ENCODE results near the gene HSF5.

HSF5 gene

DNA sequence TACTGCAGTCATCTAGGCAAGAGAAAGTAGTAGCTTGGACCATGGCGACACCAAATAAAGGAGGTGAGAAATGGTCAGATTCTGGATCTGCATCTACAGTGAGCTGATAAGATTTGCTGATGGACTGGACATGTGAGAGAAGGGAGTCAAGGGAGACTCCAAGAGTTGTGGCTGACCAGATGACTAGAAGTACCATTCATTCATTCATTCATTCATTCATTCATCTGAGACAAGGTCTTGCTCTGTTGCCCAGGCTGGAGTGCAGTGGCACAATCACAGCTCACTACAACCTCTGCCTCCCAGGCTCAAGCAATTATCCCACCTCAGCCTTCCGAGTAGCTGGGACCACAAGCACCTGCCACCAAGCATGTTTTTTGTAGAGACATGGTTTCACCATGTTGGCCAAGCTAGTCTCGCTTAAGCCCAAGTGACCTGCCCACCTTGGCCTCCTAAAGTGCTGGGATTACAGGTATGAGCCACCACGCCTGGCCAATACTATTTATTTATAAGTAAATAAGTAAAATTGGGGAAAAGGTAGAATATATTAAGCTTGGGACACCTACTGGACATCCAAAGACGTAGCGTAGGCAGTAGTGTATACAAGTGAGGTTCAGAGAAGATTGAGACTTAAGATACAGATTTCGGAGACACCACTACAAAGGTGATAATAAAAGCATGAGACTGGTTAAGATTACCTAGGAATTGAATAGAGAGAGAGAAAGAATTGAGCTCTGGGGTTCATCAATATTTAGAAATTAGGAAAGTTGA lies 55.2 kb downstream of the HSF5 start:
- Histone ChIP-seq H3K4me1 (ENCODE audit: insufficient read depth, low read length) (no peaks in the 10 kb centered on the region), H3K4me3 (ENCODE audit: low read length) (no peak overlapping the region), H3K27me3 (ENCODE audit: insufficient read depth, low read length) (no peaks in the 10 kb centered on the region), H3K36me3 (ENCODE audit: insufficient read depth, low read length) (no peaks in the 10 kb centered on the region), H2AFZ (ENCODE audit: low read depth, low read length) (no peak overlapping the region), H3K9me3 (ENCODE audit: low read length) (no peaks in the 10 kb centered on the region)

DNA sequence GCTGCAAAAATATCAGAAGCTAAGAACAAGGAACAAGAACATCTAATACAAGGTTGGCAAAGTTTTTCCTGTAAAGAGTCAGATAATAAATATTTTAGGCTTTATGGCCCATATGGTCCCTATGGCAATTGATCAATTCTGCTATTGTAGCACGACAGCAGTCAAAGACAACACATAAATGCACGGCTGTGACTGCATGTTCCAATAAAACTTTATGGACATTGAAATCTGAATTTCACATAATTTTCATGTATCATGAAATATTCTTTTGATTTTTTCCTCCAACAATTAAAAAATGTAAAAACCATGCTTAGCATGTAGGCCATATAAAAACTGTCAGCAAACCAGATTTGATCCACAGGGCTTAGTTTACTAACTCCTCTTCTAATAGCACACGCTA lies 60.4 kb downstream of the HSF5 start:
- Histone ChIP-seq H3K4me1 (ENCODE audit: insufficient read depth, low read length) (no peaks in the 10 kb centered on the region), H3K4me3 (ENCODE audit: low read length) (no peak overlapping the region), H3K36me3 (ENCODE audit: insufficient read depth, low read length) (no peaks in the 10 kb centered on the region), H3K27me3 (ENCODE audit: insufficient read depth, low read length) (no peaks in the 10 kb centered on the region), H3K9me3 (ENCODE audit: low read length) (no peaks in the 10 kb centered on the region), H2AFZ (ENCODE audit: low read depth, low read length) (no peak overlapping the region)

- H2AFZ ChIP-seq (ENCODE audit: low read depth, low read length) = no peak overlapping the region
- no peak overlapping the region for H3K4me3 ChIP-seq (ENCODE audit: low read length)
- peaks cover 19% of the 10 kb centered on the region for H3K4me1 ChIP-seq (ENCODE audit: insufficient read depth, low read length)
- no peaks in the 10 kb centered on the region for H3K9me3 ChIP-seq (ENCODE audit: low read length)
- H3K36me3 ChIP-seq (ENCODE audit: insufficient read depth, low read length) = no peaks in the 10 kb centered on the region
- no peaks in the 10 kb centered on the region for H3K27me3 ChIP-seq (ENCODE audit: insufficient read depth, low read length)
Measured at GRCh38 chr17:58421711-58422110, 66.5 kb downstream of the HSF5 start.

DNA sequence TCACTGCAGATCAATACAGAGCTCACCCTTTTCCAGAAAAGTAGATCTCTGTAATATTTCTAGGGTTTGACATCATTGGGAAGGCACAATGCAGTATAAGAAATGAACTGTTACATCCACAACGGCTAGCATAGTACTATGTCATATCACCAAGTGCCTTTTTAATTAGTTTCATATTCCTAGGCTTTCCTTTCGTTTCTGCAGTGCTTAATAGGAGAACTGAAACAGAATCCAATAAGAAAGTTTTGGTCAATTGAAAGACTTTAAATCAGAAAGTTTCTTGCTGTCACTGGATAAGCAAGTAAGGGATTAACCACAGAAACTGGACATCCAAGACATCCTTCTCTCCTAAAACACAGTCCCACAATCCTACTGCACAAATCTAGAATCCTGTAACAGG lies 67.4 kb downstream of the HSF5 start:
- no peaks in the 10 kb centered on the region for H3K36me3 ChIP-seq (ENCODE audit: insufficient read depth, low read length)
- H3K27me3 ChIP-seq (ENCODE audit: insufficient read depth, low read length) = peaks cover 3% of the 10 kb centered on the region
- no peaks in the 10 kb centered on the region for H3K9me3 ChIP-seq (ENCODE audit: low read length)
- no peak overlapping the region for H3K4me3 ChIP-seq (ENCODE audit: low read length)
- no peak overlapping the region for H2AFZ ChIP-seq (ENCODE audit: low read depth, low read length)
- H3K4me1 ChIP-seq (ENCODE audit: insufficient read depth, low read length) = peaks cover 20% of the 10 kb centered on the region

GRCh38 chr17:58417300-58418092 lies 70.7 kb downstream of the HSF5 start, which contains the start of gene RNF43:
RNF43 (minus strand) TSS chr17:58417534; CDS start chr17:58415577, 1,957 bp downstream.
- Histone ChIP-seq H3K9me3 (ENCODE audit: low read length) (no peaks in the 10 kb centered on the region), H3K27me3 (ENCODE audit: insufficient read depth, low read length) (peaks cover 7% of the 10 kb centered on the region)

DNA sequence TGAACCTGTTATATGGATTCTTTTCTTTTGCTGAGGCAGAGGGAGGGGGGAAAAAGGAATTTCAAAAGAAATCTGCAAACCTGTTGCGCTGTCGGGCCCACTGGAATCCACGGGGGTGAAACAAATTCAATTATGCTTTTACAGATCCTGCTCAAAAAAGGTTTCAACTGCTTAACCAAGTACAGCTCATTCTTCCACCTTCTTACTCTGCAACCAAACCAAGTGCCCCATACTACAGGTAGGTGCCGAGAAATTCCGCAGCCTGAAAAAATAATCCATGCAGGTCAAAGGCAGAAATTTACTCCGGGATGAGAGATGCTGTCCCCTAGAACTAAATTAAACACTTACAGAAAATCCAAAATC lies 71.3 kb downstream of the HSF5 start:
- H2AFZ ChIP-seq (ENCODE audit: low read depth, low read length) = peak overlapping the region; percentile 72
- no peaks in the 10 kb centered on the region for H3K9me3 ChIP-seq (ENCODE audit: low read length)
- H3K27me3 ChIP-seq (ENCODE audit: insufficient read depth, low read length) = peaks cover 7% of the 10 kb centered on the region
- no peaks in the 10 kb centered on the region for H3K36me3 ChIP-seq (ENCODE audit: insufficient read depth, low read length)
- peak overlapping the region; percentile 42 for H3K4me3 ChIP-seq (ENCODE audit: low read length)
- peaks cover 17% of the 10 kb centered on the region for H3K4me1 ChIP-seq (ENCODE audit: insufficient read depth, low read length)

More at GRCh38 chr17:58417300-58418092, 70.7 kb downstream of the HSF5 start, which contains the start of gene RNF43:
- Histone ChIP-seq H3K4me1 (ENCODE audit: insufficient read depth, low read length) (peaks cover 20% of the 10 kb centered on the region), H3K4me3 (ENCODE audit: low read length) (peak within 1 kb of the TSS; percentile 42), H2AFZ (ENCODE audit: low read depth, low read length) (peak within 1 kb of the TSS; percentile 72), H3K36me3 (ENCODE audit: insufficient read depth, low read length) (no peaks in the 10 kb centered on the region)

GRCh38 chr17:58416396-58416795 lies 71.8 kb downstream of the HSF5 start:
- peaks cover 13% of the 10 kb centered on the region for H3K4me1 ChIP-seq (ENCODE audit: insufficient read depth, low read length)
- H3K9me3 ChIP-seq (ENCODE audit: low read length) = no peaks in the 10 kb centered on the region
- peaks cover 7% of the 10 kb centered on the region for H3K27me3 ChIP-seq (ENCODE audit: insufficient read depth, low read length)
- no peaks in the 10 kb centered on the region for H3K36me3 ChIP-seq (ENCODE audit: insufficient read depth, low read length)
- no peak overlapping the region for H3K4me3 ChIP-seq (ENCODE audit: low read length)
- H2AFZ ChIP-seq (ENCODE audit: low read depth, low read length) = no peak overlapping the region

DNA sequence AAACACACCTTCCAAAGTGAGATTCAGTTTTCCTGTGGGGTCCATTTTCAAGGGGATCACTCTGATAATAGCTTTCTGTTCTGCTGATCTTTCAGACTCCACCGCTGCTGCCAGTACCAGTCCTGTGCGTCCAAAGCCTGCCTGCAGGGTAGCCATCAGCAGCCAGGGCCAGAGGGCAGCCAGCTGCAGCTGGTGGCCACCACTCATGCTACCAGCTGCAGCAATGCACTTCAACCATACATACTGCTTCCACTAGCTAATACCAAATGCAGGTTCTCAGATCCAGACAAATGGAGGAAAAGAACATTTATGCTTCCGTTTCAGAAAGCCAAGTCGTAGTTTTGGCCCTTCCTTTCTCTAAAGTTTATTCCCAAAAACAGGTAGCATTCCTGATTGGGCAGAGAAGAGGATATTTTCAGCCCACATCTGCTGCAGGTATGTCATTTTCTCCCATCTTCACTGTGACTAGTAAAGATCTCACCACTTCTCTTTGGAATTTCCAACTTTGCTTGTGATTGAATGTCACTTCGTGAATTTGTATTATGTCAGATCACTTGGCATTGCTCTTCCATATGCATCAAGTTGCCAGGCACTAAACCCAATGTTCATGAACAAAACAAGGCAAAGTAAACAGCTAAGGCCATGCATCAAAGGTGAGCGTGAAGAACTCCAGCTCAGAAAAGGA lies 72.7 kb downstream of the HSF5 start:
- no peaks in the 10 kb centered on the region for H3K36me3 ChIP-seq (ENCODE audit: insufficient read depth, low read length)
- H3K27me3 ChIP-seq (ENCODE audit: insufficient read depth, low read length) = peaks cover 7% of the 10 kb centered on the region
- no peak overlapping the region for H3K4me3 ChIP-seq (ENCODE audit: low read length)
- H2AFZ ChIP-seq (ENCODE audit: low read depth, low read length) = no peak overlapping the region
- H3K4me1 ChIP-seq (ENCODE audit: insufficient read depth, low read length) = peaks cover 13% of the 10 kb centered on the region
- no peaks in the 10 kb centered on the region for H3K9me3 ChIP-seq (ENCODE audit: low read length)

DNA sequence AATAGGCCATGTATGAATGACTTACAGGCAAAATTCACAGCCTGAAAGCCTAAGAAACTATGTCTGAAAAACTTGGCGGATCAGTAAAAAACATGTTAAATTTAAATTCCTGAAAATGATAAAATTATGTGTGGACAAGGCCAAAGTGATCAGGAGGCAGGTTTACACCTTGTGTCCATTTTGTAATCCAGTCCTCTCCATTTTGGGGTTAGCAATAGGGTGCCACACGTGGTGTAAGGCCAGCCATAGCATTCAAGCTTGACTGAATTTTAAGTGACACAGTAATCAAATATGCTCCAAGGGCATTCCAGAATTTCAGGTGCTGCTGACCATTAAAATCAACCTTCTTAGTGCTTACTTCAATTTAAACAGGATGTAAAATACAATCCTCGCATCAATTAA lies 73.6 kb downstream of the HSF5 start:
- H3K4me3 ChIP-seq (ENCODE audit: low read length) = no peak overlapping the region
- peaks cover 7% of the 10 kb centered on the region for H3K27me3 ChIP-seq (ENCODE audit: insufficient read depth, low read length)
- H3K4me1 ChIP-seq (ENCODE audit: insufficient read depth, low read length) = peaks cover 13% of the 10 kb centered on the region
- H2AFZ ChIP-seq (ENCODE audit: low read depth, low read length) = no peak overlapping the region
- H3K9me3 ChIP-seq (ENCODE audit: low read length) = no peaks in the 10 kb centered on the region
- no peaks in the 10 kb centered on the region for H3K36me3 ChIP-seq (ENCODE audit: insufficient read depth, low read length)

GRCh38 chr17:58413684-58414083 lies 74.5 kb downstream of the HSF5 start:
- H3K27me3 ChIP-seq (ENCODE audit: insufficient read depth, low read length) = peaks cover 7% of the 10 kb centered on the region
- no peak overlapping the region for H3K4me3 ChIP-seq (ENCODE audit: low read length)
- H3K4me1 ChIP-seq (ENCODE audit: insufficient read depth, low read length) = peaks cover 13% of the 10 kb centered on the region
- no peak overlapping the region for H2AFZ ChIP-seq (ENCODE audit: low read depth, low read length)
- no peaks in the 10 kb centered on the region for H3K36me3 ChIP-seq (ENCODE audit: insufficient read depth, low read length)
- no peaks in the 10 kb centered on the region for H3K9me3 ChIP-seq (ENCODE audit: low read length)

- peaks cover 12% of the 10 kb centered on the region for H3K4me1 ChIP-seq (ENCODE audit: insufficient read depth, low read length)
- no peaks in the 10 kb centered on the region for H3K36me3 ChIP-seq (ENCODE audit: insufficient read depth, low read length)
- H3K27me3 ChIP-seq (ENCODE audit: insufficient read depth, low read length) = peaks cover 7% of the 10 kb centered on the region
- H3K9me3 ChIP-seq (ENCODE audit: low read length) = no peaks in the 10 kb centered on the region
- no peak overlapping the region for H2AFZ ChIP-seq (ENCODE audit: low read depth, low read length)
- H3K4me3 ChIP-seq (ENCODE audit: low read length) = no peak overlapping the region
Measured at GRCh38 chr17:58412961-58413586, 75.1 kb downstream of the HSF5 start.

GRCh38 chr17:58412064-58412703 lies 76.0 kb downstream of the HSF5 start:
- Histone ChIP-seq H2AFZ (ENCODE audit: low read depth, low read length) (no peak overlapping the region), H3K36me3 (ENCODE audit: insufficient read depth, low read length) (no peaks in the 10 kb centered on the region), H3K9me3 (ENCODE audit: low read length) (no peaks in the 10 kb centered on the region), H3K4me3 (ENCODE audit: low read length) (no peak overlapping the region), H3K27me3 (ENCODE audit: insufficient read depth, low read length) (peaks cover 7% of the 10 kb centered on the region), H3K4me1 (ENCODE audit: insufficient read depth, low read length) (peaks cover 5% of the 10 kb centered on the region)
